GM21447 (cell line): Measurements from ENCODE around the gene TMEM204.

Source experiments
- ATAC-seq: cut with Tn5 transposase; IDR thresholded peaks from one replicate; pipeline ENCODE4 v1.9.1; 2021; ENCODE audit not compliant: unreplicated experiment

Gene TMEM204

GRCh38 chr16:1553946-1554825 lies 20.7 kb downstream of the TMEM204 start:
- ATAC-seq, result no peak

DNA sequence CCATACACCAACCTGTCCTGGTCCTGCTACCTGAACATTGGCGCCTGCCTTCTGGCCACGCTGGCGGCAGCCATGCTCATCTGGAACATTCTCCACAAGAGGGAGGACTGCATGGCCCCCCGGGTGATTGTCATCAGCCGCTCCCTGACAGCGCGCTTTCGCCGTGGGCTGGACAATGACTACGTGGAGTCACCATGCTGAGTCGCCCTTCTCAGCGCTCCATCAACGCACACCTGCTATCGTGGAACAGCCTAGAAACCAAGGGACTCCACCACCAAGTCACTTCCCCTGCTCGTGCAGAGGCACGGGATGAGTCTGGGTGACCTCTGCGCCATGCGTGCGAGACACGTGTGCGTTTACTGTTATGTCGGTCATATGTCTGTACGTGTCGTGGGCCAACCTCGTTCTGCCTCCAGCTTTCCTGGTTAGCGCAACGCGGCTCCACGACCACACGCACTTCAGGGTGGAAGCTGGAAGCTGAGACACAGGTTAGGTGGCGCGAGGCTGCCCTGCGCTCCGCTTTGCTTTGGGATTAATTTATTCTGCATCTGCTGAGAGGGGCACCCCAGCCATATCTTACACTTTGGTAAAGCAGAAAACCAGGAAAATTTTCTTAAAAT lies 21.5 kb downstream of the TMEM204 start:
- no peak for ATAC-seq

- no peak for ATAC-seq
Measured at GRCh38 chr16:1556254-1556653, 22.8 kb downstream of the TMEM204 start.

DNA sequence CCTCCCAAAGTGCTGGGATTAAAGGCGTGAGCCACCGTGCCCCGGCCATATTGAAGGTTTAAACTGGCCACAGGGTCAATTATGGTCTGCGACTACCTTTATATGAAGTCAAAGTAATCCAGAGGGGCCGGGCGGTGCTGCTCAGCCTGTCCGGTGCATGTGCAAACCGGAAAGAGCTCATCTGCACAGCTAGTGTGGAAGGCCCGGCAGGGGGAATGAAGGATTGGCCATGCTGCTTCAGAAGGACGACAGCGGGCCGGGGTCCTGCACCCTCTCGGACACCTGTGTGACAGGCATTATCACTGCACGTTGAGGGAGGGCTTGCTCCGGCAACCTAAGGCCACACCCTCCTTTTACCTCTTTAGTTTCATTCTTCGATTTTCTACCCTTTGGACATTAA lies 23.6 kb downstream of the TMEM204 start:
- ATAC-seq, result no peak

GRCh38 chr16:1557576-1557975 lies 24.1 kb downstream of the TMEM204 start:
- no peak for ATAC-seq

- ATAC-seq, result no peak
Measured at GRCh38 chr16:1559446-1559975, 26.0 kb downstream of the TMEM204 start.

- ATAC-seq, result no peak
Measured at GRCh38 chr16:1560153-1560552, 26.7 kb downstream of the TMEM204 start.

DNA sequence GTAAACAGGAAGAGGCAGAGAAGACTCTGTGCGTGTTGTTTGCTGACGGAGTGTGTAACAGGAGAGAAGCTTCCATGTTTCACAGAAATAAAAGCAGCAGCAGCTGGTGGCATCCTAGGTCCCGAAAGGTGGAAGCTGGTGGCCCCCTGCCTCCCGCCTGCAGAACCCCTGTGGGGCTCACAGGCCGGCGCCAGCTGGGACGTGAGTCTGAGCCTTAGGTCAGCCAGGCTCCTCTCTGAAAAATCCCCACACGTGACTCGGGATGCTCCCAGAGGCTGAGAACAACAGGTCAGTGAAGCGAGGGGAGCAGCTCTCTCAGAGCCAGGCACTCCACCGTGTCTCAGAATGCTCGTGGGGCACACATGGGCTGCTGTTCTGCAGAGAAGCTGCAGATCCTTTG lies 27.4 kb downstream of the TMEM204 start:
- ATAC-seq, result no peak

DNA sequence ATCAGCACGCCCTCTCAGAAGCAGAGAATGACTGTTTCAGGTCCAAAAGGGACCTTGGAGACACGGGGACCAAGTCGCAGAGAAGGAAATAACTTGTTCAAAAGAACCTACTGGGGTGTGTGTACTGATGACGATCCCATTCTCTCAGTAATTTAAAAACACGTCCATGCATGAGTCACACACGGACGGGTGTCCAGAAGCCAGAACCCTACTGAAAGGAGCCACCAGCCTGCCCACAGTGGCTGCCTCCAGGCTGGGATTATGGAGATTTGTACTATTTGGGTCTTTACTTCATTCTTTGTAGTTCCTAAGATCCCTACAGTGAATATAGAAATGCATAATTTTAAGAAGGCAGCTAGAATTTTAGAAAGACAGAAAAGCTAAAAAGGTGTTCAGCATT lies 27.8 kb downstream of the TMEM204 start:
- no peak for ATAC-seq

DNA sequence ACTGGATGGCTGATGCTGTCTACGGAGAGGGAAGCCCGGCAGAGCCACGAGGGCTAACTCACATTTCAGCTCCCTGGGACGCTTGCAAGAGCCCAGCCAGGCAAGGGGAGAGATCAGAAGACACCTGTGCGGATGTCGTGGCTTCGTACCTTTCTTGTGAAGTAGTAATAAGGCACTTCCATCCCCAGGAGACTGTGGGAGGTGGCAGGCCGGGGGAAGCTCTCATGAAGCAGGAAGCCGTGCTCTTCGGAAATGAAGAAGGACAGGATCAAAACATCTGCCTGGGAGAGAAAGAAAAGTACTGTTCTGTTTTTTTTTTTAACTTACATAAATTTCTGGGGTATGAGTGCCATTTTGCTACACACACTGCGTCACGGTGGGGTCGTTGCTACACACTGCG lies 28.4 kb downstream of the TMEM204 start:
- no peak for ATAC-seq

- ATAC-seq, result no peak
Measured at GRCh38 chr16:1563786-1564185, 30.3 kb downstream of the TMEM204 start.

- ATAC-seq, result no peak
Measured at GRCh38 chr16:1564325-1564724, 30.9 kb downstream of the TMEM204 start.

GRCh38 chr16:1565083-1565805 lies 31.8 kb downstream of the TMEM204 start:
- no peak for ATAC-seq

DNA sequence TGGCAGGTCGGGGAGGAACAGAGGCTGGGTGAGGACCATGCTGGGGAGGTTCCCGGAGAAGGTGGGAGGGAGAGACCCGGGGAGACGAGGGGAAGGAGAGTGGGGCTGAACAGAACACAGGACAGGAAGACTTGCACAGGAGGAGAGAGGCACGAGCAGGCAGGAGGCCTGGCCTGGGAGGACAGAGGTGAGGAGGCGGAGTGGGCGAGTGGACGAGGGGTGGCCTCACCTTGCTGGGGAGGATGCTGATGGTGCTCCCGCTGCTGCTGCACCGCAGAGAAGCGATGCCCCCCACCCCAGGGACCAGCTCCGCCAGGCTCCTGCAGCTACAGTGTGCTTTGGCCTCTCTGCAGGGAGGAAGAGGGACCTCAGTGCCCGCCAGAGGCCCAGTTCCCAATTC lies 34.5 kb downstream of the TMEM204 start:
- no peak for ATAC-seq

GRCh38 chr16:1571012-1571671 lies 37.7 kb downstream of the TMEM204 start:
- ATAC-seq, result no peak

DNA sequence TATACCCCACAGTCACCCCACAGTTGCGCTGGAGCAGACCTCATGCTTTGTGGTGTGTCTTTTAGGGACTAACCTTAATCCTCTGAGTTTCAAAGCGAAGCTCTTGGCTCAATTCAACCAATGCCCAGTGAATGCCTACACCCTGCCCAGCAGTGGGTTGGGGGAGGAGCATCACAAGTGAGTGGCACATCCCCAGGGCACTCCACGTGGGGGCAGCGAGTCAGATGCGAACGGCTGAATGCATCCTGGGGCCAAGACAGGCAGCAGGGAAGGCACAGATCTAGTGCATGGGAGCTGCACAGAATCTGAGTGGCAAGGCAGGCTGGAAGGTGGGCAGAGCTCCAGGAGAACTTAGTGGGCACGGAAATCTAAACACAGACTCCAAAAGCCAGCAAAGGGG lies 39.2 kb downstream of the TMEM204 start:
- ATAC-seq, result no peak

- ATAC-seq, result no peak
Measured at GRCh38 chr16:1573301-1573700, 39.8 kb downstream of the TMEM204 start.

GRCh38 chr16:1575578-1575977 lies 42.1 kb downstream of the TMEM204 start:
- ATAC-seq, result no peak

GRCh38 chr16:1579214-1579613 lies 45.7 kb downstream of the TMEM204 start:
- no peak for ATAC-seq

DNA sequence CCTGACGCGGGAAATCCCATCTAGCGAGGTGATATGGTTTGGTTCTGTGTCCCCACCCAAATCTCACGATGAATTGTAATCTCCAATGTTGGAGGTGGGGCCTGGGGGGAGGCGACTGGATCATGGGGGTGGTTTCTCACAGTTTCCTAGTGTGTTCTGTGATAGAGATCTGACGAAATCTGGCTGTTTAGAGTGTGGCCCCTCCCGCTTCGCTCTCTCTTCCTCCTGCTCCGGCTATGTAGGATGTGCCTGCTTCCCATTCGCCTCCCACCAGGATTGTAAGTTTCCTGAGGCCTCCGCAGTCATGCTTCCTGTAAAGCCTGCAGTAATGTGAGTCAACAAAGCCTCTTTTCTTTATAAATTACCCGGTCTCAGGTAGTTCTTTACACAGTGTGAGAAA lies 46.8 kb downstream of the TMEM204 start:
- no peak for ATAC-seq

DNA sequence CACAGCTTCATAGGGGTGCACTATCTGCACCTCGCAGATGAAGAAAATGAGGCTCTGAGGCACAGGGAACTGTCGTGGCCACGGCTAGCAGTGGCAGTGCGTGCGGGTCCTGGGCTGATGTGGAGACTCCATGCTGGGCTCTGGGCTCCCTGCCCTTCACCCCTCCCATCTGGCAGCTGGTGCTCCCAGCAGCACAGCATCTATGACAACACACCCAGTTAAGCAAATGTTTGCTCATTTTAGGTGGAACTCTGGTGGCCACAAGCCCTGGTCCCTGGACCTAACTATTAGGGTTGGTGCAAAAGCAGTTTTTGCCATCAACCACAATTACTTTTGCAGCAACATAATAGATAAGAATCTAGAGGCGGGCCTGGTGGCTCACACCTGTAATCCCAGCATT lies 47.5 kb downstream of the TMEM204 start:
- no peak for ATAC-seq
